ENCODE measurements around the gene JSRP1. TPM values are rescaled to one million over a fixed set of nuclear protein-coding genes. Genes with fewer than 3 reads are reported as not detected.

JSRP1 gene
- polyA plus RNA-seq, 1 donor from 2014 or later = 1.4 TPM

GRCh38 chr19:2250766-2251105 lies 5.5 kb downstream of the JSRP1 start:
- Histone ChIP-seq H3K9me2 (ENCODE audit: insufficient read depth, low read length) (no peaks in the 10 kb centered on the region), H3K9ac (ENCODE audit: low read length) (no peak overlapping the region), H3K9me3 (ENCODE audit: low read length) (no peaks in the 10 kb centered on the region), H4K20me1 (ENCODE audit: insufficient read depth) (no peaks in the 10 kb centered on the region), H3K4me3 (ENCODE audit: low read length) (no peak overlapping the region), H3K79me2 (replicated peaks; ENCODE audit: insufficient read depth, low read length) (no peaks in the 10 kb centered on the region), H2AFZ (ENCODE audit: low read depth, low read length) (no peak overlapping the region), H3F3A (ENCODE audit: insufficient read depth, low read length, poor library complexity, severe bottlenecking) (no peaks in the 10 kb centered on the region), H3K27me3 (ENCODE audit: insufficient read depth, low read depth, low read length) (peaks cover 14% of the 10 kb centered on the region), H3K27ac (ENCODE audit: low read length) (no peak overlapping the region), H3K36me3 (ENCODE audit: insufficient read depth, low read length) (no peaks in the 10 kb centered on the region), H3K4me2 (ENCODE audit: low read length) (no peak overlapping the region)
- TF ChIP-seq REST (IDR thresholded peaks at IDR 0.05; ENCODE audit: borderline replicate concordance) (no peak), EP300 (conservative IDR thresholded peaks at IDR 0.05; ENCODE audit: poor library complexity, severe bottlenecking) (no peak), POLR2AphosphoS5 (IDR thresholded peaks at IDR 0.05) (no peak), TAF1 (IDR thresholded peaks at IDR 0.05; ENCODE audit: low read depth) (no peak), CTCF (IDR thresholded peaks at IDR 0.05; ENCODE audit: poor library complexity, severe bottlenecking) (no peak), MXI1 (conservative IDR thresholded peaks at IDR 0.05; ENCODE audit: poor library complexity, severe bottlenecking) (no peak), SMC3 (conservative IDR thresholded peaks at IDR 0.05; ENCODE audit: poor library complexity) (no peak), RAD21 (conservative IDR thresholded peaks at IDR 0.05) (no peak), EZH2 (IDR thresholded peaks at IDR 0.05; ENCODE audit: borderline replicate concordance, insufficient read depth, low read length, poor library complexity, severe bottlenecking) (no peak)

- no peak overlapping the region for H3K4me3 ChIP-seq (ENCODE audit: low read length)
- H3K27me3 ChIP-seq (ENCODE audit: insufficient read depth, low read depth, low read length) = peaks cover 14% of the 10 kb centered on the region
- no peaks in the 10 kb centered on the region for H3K36me3 ChIP-seq (ENCODE audit: insufficient read depth, low read length)
Measured at GRCh38 chr19:2249880-2250765, 6.1 kb downstream of the JSRP1 start.

More at GRCh38 chr19:2249880-2250765, 6.1 kb downstream of the JSRP1 start:
- no peaks in the 10 kb centered on the region for H3K79me2 ChIP-seq (replicated peaks; ENCODE audit: insufficient read depth, low read length)
- no peak overlapping the region for H3K27ac ChIP-seq (ENCODE audit: low read length)
- no peaks in the 10 kb centered on the region for H3K9me3 ChIP-seq (ENCODE audit: low read length)
- H3F3A ChIP-seq (ENCODE audit: insufficient read depth, low read length, poor library complexity, severe bottlenecking) = no peaks in the 10 kb centered on the region
- no peaks in the 10 kb centered on the region for H3K9me2 ChIP-seq (ENCODE audit: insufficient read depth, low read length)
- H3K9ac ChIP-seq (ENCODE audit: low read length) = no peak overlapping the region
- H3K4me2 ChIP-seq (ENCODE audit: low read length) = no peak overlapping the region
- H2AFZ ChIP-seq (ENCODE audit: low read depth, low read length) = no peak overlapping the region
- TF ChIP-seq REST (IDR thresholded peaks at IDR 0.05; ENCODE audit: borderline replicate concordance) (no peak), SMC3 (conservative IDR thresholded peaks at IDR 0.05; ENCODE audit: poor library complexity) (no peak), MXI1 (conservative IDR thresholded peaks at IDR 0.05; ENCODE audit: poor library complexity, severe bottlenecking) (no peak)
- no peaks in the 10 kb centered on the region for H4K20me1 ChIP-seq (ENCODE audit: insufficient read depth)

Measured in neural cell (in vitro differentiated cells).